ENCODE measurements around the gene PPIL3.

PPIL3 gene

DNA sequence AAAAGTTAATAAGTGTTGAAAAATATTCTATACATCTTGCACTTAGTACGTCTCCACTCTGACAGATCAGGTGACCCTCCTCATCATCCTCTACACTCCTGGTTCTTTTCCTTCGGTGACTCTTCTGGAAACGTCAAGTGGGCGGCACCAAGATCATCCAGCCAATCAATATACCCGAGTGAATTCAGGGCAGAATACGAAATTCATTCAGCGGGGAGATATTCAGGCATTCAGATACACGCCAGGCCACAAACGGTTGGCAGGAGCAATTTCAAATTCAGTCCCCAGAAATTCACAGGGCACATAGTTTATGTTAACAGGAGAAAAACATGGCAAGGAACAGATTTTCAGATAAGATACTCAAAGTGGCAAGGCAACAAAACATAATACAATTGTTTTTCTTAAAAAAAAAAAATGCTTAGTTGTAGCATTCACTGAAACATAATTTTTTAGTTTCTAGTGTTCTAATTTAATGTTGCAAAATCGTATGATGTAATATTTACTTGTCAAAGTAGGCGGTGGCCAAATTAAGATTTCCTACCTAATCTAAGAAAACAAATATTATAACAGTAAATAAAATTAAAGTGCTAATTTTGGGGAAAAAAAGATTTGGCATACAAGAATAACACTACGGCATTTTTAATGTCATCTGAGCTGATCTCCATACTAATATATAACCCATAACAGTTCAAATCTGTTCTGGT lies 28.6 kb downstream of the PPIL3 start:
- DNase-seq (ENCODE audit: low spot score) = no peak

DNA sequence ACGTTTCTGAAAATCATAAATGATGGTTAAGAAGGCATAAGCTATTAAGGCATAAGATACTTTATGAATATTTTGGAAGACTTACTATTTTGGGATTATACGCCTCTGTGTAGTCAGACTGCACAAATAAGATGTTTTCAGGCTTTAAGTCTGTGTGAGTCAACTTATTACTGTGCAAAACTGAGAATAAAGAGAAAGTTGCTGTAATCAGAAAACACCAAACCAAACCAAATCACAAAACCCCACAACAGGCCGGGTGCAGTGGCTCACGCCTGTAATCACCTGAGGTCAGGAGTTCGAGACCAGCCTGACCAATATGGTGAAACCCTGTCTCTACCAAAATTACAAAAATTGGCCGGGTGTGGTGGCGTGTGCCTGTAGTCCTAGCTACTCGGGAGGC lies 32.1 kb downstream of the PPIL3 start:
- DNase-seq (ENCODE audit: low spot score) = no peak

DNA sequence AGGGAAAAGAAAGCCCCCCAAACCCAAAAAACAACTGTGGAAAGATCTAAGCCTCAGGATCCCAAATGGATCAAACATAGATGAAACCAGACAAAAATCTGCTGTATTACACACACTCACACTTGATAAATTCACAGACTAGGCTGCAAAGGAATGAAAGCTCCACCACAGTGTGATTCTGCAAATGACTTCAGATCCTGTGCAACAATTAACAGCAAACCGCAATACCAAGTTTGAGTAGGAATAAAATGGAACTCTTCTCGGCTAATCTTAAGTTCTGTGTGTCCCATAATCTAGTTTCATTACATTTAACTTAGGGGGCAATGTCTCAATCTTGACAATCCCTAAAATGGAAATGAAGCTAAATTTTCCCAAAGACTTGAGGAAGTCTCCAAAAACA lies 36.3 kb downstream of the PPIL3 start:
- DNase-seq (ENCODE audit: low spot score) = no peak

DNA sequence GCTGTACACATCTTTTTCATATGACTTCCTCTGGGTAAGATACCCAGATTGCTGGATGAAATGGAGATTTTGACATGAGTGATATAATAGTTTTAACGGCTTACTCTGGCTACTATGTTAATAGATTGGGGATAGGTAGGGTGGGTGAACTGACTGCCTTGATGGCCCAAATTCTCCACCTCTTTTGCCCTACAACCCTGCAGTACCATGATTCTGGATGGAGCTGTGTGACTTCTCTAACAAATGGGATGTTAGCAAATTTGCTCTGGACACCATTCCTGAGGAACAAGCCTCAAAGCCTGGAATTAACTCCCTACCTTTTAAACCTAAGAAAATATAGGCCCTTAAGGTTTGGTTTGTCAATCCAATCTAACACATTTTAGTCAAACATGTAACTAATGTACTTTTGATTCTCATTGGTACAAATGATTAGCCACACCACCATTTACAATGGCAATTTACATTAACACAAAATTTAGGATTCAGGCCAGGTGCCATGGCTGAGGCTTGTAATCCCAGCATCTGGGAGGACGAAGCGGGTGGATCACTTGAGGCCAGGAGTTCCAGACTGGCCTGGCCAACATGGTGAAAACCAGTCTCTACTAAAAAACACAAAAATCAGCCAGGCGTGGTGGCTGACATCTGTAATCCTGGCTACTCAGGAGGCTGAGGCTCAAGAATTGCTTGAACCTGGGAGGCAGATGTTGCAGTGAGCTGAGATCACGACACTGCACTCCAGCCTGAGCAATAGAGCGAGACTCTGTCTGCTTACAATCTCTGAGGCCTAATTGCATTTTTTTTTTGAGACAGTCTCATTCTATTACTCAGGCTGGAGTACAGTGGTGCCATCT lies 37.3 kb downstream of the PPIL3 start:
- DNase-seq (ENCODE audit: low spot score) = no peak

DNA sequence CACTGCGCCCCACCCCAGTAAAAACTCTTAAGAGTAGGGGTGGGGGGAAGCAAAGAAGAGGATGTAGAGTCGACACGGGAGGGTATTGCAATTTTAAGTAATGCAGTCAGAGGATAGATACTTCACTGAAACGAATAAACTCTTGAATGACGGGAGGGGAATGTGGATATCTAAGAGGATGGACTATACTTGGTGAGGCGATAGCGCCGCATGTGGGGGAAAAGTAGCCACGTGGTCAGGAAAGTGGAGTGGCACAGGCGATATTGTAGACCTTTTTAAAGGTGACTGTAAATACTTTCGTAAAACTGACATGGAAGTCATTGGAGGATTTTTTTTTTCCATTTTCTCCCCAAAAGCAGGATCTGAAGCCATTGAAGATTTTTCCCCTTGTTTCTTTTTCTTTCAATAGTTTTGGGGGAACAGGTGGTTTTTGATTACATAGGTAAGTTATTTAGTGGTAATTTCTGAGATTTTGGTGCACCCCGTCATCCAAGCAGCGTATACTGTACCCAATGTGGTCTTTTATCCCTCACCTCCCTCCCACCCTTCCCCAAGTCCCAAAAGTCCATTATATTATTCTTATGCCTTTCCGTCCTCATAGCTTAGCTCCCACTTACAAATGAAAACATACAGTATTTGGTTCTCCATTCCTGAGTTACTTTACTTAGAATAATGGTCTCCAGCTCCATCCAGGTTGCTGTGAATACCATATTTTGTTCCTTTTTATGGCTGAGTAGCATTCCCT lies 38.2 kb downstream of the PPIL3 start:
- no peak for DNase-seq (ENCODE audit: low spot score)

DNA sequence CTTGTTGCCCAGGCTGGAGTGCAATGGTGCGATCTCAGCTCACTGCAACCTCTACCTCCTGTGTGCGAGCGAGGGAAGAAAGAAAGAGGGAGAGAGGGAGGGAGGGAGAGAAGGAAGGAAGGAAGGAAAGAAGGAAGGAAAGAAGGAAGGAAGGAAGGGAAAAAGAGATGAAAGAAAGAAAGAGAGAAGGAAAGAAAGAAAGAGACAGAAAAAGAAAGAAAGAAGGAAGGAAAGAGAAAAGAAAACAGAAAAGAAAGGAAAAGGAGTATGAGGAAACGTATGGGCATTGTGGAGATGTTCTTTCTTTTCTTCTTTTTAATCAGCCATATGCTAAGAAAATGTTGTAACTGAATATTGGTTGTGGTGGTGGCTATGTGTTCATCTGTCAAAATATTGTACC lies 40.9 kb downstream of the PPIL3 start:
- no peak for DNase-seq (ENCODE audit: low spot score)

DNA sequence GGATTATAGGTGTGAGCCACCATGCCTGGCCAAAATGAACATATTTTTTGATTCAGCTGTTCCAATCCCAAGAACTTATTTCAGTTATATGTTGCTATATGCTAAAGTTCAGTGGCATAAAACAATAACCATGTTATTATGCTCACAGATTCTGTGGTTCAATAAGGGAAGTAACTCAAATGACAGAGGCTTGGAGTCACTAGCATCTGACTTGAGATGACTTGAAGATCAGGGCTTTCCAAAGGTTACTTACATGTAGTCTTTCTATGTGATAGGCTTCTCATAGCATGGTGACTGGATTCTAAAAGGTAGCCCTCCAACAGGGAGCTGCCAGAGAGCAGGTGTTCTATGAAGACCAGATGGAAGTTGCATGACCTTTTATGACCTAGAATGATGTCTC lies 41.6 kb downstream of the PPIL3 start:
- DNase-seq (ENCODE audit: low spot score) = no peak

DNA sequence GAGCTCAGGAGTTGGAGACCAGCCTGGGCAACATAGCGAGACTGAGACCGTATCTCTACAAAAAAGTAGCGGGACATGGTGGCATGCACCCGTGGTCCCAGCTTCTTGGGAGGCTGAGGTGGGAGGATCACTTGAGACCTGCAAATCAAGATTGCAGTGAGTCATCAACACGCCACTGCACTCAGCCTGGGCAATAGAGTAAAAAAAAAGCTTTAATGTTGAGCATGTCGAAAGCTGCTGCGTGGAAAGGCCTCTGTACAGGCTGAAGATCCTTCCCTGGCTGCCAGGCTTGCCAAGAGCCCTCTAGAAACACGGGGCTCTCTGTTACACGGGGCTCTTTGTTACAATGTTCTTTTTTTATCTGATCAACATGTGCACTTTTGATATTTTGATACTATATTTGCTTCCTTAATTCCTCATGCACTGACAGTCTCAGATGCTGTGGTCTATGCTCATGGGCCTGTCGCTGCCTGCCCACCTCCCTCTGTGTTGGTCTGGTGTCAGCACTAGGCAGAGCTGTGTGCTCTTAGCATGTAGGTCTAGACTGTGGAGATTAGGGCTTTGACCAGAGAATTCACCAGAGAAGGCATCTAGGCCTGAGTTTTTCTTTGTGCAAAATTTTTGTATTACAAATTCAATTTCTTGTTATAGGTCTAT lies 43.1 kb downstream of the PPIL3 start:
- DNase-seq (ENCODE audit: low spot score) = no peak

DNA sequence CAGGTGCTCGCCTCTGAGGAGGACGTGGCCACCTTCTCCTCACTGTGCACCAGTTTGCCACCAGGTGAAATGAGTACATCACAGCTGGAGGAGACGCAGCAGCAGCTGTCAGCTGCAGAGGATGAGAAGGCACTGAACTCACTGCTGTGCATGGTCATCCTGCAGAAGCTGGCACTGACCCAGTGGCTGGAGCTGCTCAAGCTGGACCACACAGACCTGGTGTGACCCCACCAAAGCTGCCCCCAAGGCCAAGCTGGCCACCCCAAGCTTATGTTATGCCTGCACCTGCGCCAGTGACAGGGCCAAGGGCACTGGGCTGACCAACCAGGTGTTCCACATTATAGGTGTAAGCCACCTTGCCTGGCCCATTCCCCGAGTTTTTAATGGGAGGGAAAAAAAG lies 43.7 kb downstream of the PPIL3 start:
- no peak for DNase-seq (ENCODE audit: low spot score)

DNA sequence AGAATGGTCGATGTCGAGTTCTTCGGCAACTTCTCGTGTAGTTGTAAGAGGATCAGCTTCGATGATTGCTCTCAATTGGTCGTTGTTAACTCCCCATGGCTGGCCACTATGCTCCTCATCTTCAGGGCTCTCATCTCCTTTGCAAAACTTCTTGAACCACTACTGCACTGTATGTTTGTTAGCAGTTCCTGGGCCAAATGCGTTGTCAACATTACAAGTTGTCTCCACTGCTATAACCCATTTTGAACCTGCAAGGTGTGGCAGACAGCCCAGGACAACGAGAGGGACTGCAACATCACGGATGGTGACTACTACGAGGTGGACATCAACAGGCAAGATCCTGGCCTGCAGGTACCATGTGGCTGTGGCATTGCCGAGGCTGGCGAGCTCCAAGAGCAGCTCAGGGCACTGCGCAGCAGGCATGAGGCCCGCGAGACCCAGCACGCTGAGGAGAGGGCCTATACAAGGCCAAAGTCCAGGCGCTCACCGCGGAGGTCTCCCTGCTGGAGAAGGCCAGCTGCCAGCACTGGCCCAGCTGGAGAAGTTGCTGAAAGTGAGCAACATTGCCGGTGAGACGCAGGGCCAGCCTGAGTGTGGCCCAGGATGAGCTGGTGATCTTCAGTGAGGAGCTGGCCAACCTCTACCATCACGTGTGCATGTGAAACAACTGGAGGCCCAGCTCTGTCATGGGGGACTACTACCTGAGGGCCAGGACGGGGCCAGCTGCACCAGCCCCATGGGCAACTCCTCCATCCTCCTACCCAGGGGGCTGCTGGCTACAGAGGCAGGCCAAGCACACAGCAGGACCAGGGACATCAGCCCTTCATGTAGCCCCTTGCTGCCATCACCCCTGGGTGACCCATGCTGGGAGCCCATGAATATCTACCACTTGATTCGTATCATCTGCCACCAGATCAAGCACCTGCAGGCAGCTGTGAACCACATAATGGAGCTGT lies 44.6 kb downstream of the PPIL3 start:
- DNase-seq (ENCODE audit: low spot score) = no peak

DNA sequence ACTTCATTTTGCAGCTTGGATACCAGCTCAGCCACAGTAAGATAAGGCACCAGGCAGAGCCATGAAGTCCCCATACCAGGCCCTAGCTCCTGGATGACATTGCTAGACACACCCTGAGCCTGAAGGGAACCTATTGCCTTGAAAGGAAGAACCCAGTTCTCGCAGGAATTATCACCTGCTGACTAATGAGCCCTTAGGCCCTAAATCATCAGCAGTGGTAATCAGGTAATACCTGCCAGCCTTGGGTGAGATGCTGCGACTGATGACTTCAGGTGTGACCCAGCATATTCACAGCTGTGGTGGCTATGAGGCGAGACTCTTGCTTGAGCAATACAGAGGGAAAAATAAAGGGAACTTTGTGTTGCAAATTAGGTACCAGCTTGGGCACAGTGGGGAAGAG lies 49.4 kb downstream of the PPIL3 start:
- no peak for DNase-seq (ENCODE audit: low spot score)

DNA sequence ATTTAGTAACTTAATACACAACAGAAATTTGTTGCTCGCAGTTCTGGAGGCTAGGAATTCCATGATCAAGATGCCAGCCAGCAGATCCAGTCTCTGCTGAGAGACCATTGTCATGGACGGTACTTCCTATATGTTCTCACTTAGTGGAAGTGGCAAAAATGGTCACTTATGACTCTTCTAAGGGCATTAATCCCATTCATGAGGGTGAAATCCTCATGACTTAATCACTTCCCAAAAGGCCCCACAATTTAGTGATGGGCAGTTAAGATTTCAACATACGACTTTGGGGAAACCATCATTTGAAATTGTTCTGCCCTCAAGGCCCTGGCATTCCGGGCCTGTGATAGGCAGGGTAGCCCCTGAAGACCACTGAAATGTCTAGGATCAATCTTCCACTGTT lies 54.2 kb downstream of the PPIL3 start:
- no peak for DNase-seq (ENCODE audit: low spot score)

DNA sequence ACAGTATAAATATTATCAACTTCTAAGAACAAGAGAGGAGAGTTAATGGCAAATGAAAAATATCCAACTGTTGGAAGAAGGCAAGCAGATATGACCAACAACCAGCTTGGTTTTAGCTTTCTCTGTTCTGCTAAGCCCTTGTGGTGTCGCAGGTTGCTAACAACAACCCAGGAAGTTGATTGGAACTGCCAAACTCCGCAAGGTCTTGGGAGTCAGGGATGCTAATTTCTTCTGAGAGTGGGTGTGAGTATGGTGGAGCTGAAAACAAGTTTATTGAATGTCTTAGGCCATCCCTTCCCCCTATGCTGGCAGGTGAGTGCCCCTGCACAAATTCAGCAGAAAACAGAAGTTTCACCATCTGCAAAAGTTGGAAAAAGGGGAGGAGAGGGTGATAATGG lies 59.6 kb downstream of the PPIL3 start:
- DNase-seq (ENCODE audit: low spot score) = no peak

DNA sequence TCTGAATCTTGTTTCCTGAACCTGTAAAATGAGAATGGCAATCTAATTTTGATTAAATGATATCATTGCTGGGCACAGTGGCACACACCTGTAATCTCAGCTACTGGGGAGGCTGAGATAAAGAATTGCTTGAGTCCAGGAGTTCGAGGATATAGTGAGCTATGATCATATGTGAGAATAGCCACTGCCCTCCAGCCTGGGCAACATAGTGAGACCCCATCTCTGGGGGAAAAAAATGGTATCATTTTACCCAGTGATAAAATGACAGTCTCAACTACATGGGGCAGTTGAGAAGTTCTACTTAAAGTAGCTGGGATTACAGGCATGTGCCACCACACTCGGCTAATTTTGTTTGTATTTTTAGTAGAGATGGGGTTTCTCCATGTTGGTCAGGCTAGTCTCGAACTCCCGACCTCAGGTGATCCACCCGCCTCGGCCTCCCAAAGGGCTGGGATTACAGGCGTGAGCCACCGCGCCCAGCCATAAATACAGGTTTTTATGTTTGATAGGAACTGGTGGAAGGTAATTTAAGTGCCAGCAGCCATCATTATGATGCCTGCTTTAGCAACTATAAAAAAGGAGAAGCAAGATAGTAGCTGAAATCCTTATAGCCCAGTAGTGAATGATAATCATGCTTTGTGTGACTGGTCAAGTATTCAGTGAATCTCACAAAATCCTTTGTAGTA lies 60.2 kb downstream of the PPIL3 start:
- DNase-seq (ENCODE audit: low spot score) = no peak

DNA sequence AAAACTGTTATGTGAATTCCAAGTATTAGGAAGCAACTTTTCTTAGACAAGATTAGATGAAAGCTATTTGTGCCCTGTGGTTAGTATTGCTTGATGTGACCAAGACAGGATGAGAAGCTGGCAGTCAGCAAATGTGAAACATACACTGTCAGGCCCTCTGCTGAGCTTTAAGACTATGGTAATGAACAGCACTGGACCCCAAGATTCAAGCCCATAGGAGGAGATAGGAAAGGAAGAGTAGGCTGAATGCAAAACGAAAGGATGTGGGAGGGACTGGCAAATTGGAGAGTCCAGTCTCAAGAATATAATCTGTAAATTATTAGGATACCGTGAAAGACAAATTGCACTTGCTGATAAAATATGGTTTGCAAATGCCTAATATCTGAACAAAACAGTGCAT lies 60.8 kb downstream of the PPIL3 start:
- DNase-seq (ENCODE audit: low spot score) = no peak

DNA sequence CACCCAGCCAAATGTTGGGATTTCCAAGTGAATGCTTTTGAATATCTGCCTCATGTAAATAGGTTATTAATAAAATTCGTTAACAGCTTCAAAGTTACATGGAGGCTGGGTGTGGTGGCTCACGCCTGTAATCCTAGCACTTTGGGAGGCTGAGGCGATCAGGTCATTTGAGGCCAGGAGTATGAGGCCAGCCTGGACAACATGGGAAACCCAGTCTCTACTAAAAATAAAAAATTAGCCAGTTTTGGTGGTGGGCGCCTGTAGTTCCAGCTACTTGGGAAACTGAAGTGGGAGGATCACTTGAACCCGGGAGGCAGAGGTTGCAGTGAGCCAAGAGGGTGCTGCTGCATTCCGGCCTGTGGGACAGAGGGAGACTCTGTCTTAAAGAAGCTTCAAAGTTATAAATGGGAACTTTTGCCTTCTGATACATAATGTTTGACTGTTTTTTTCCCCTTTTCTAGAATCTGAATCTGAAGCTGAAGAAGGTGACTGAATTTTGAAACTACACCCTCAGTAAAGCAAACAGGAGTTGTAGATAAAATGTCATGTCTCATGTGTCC lies 67.1 kb downstream of the PPIL3 start:
- DNase-seq (ENCODE audit: low spot score) = no peak

All from left forelimb (tissue), 1 donor.